Measurements from ENCODE around the gene BBOX1. TPM values are rescaled to one million over a fixed set of nuclear protein-coding genes. Genes with fewer than 3 reads are reported as not detected.

BBOX1 gene
- total and polyA plus RNA-seq, 2 donors (not counting 3 experiments of a cell fraction or from before 2014, with no cell fraction given), result not detected

DNA sequence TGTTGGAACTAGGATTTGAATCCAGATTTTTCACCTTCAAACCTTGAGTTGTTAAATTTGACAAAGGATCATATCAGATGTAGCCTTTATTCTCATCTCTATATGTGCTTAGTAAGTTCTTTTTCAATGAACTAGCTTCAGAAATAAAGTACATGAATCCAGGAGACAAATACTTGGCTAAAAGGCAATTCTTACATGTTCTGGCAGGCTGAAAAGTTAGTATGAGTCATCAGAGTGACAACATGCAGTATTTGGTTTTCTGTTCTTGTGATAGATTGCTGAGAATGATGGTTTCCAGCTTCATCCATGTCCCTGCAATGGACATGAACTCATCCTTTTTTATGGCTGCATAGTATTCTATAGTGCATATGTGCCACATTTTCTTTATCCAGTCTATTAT is 40.4 kb downstream of the BBOX1 start:
- Histone ChIP-seq H3K27me3 (ENCODE audit: control insufficient read depth in 2 of 2, insufficient read depth in 2 of 2, low read length in 2 of 2) (no peaks in the 10 kb centered on the region), H3K4me1 (ENCODE audit: control insufficient read depth, extremely low read depth, insufficient read depth, low read length) (no peaks in the 10 kb centered on the region), H3K79me2 (ENCODE audit: control insufficient read depth, insufficient read depth, low read length) (no peaks in the 10 kb centered on the region), H4K20me1 (replicated peaks; ENCODE audit: control insufficient read depth, extremely low read depth, insufficient read depth, low read length) (no peaks in the 10 kb centered on the region), H3K27ac (ENCODE audit: insufficient read depth, low read depth, low read length) (no peak overlapping the region), H3K36me3 (ENCODE audit: control insufficient read depth in 2 of 2, extremely low read depth in 1 of 2, insufficient read depth in 2 of 2, low read length in 2 of 2) (no peaks in the 10 kb centered on the region), H3K4me2 (ENCODE audit: insufficient read depth, low read length) (no peak overlapping the region), H3K9me3 (replicated peaks; ENCODE audit: control insufficient read depth, insufficient read depth, low read length) (no peaks in the 10 kb centered on the region), H3K9me1 (replicated peaks; ENCODE audit: control insufficient read depth, extremely low read depth, insufficient read depth, low read length) (no peaks in the 10 kb centered on the region), H2AFZ (ENCODE audit: low read depth, low read length) (no peak overlapping the region), H3K4me3 (replicated peaks in 1 of 3; ENCODE audit: insufficient read depth in 1 of 3, low read depth in 1 of 3, low read length in 3 of 3) (no peak overlapping the region), H3K9ac (replicated peaks; ENCODE audit: extremely low read depth, insufficient read depth, low read length) (no peak overlapping the region)
- no peak for DNase-seq (ENCODE audit: low read depth, low spot score)
- FAIRE-seq, result no peak
- no peak for TF ChIP-seq POLR2AphosphoS5 (IDR thresholded peaks at IDR 0.05; ENCODE audit: insufficient read depth, low read depth, low read length)
- TF ChIP-seq MYC (IDR thresholded peaks at IDR 0.05; ENCODE audit: low read depth, low read length), result no peak
- TF ChIP-seq, protein P1, sequence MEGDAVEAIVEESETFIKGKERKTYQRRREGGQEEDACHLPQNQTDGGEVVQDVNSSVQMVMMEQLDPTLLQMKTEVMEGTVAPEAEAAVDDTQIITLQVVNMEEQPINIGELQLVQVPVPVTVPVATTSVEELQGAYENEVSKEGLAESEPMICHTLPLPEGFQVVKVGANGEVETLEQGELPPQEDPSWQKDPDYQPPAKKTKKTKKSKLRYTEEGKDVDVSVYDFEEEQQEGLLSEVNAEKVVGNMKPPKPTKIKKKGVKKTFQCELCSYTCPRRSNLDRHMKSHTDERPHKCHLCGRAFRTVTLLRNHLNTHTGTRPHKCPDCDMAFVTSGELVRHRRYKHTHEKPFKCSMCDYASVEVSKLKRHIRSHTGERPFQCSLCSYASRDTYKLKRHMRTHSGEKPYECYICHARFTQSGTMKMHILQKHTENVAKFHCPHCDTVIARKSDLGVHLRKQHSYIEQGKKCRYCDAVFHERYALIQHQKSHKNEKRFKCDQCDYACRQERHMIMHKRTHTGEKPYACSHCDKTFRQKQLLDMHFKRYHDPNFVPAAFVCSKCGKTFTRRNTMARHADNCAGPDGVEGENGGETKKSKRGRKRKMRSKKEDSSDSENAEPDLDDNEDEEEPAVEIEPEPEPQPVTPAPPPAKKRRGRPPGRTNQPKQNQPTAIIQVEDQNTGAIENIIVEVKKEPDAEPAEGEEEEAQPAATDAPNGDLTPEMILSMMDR (IDR thresholded peaks at IDR 0.05; ENCODE audit: extremely low read depth in 1 of 2, insufficient read depth in 1 of 2, low read depth in 1 of 2, low read length in 2 of 2), result no peak
- no peak for TF ChIP-seq EZH2 (IDR thresholded peaks at IDR 0.05; ENCODE audit: borderline replicate concordance, low read depth, low read length, severe bottlenecking)
- TF ChIP-seq FOS (IDR thresholded peaks at IDR 0.05; ENCODE audit: borderline replicate concordance, insufficient read depth, low read length), result no peak
- TF ChIP-seq, protein P2, sequence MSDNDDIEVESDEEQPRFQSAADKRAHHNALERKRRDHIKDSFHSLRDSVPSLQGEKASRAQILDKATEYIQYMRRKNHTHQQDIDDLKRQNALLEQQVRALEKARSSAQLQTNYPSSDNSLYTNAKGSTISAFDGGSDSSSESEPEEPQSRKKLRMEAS (IDR thresholded peaks at IDR 0.05; ENCODE audit: insufficient read depth, insufficient read length), result no peak
- TF ChIP-seq GATA2 (IDR thresholded peaks at IDR 0.05; ENCODE audit: insufficient read depth, insufficient read length, low read depth, low read length), result no peak
- no peak for TF ChIP-seq JUN (IDR thresholded peaks at IDR 0.05; ENCODE audit: borderline replicate concordance, insufficient read depth, insufficient read length, low read depth)
- no peak for TF ChIP-seq POLR2A (IDR thresholded peaks at IDR 0.05; ENCODE audit: low read depth, low read length)
- ChIA-PET CTCF (no interaction called here), POLR2A (no interaction called here)
- no TSS peak for BruUV-seq (replicated peaks)
- dilution Hi-C loops (cut with MboI; ENCODE audit: extremely low pct_ligation_motif_present, low sequenced_read_pairs) (no loop called here), intact Hi-C loops (cut with micrococcal nuclease) (no loop called here)
